Neural cell (in vitro differentiated cells): ENCODE data around the gene TRIM44. TPM values are rescaled to one million over a fixed set of nuclear protein-coding genes. Genes with fewer than 3 reads are reported as not detected.

Source experiments
- H2AFZ ChIP-seq: fragments of 200-600, 300-800 bp; sonication (generic), shearing (Covaris generic); 2 replicates; pipeline ENCODE4 v1.6.0; 2014; ENCODE audit warnings: low read depth, mild to moderate bottlenecking, antibody characterized with exemption, low read length, moderate library complexity
- H3F3A ChIP-seq: fragments of 200-600 bp; shearing (Covaris generic); 2 replicates; pipeline ENCODE4 v1.6.1; 2016; ENCODE audit warnings: mild to moderate bottlenecking, moderate library complexity, mixed read lengths, antibody characterized with exemption, low read length; ENCODE audit not compliant: insufficient read depth, poor library complexity, severe bottlenecking
- H3K27ac ChIP-seq: fragments of 200-600, 300-800 bp; sonication (generic), shearing (Covaris generic); 2 replicates; pipeline ENCODE4 v1.5.1; 2014; ENCODE audit warnings: mild to moderate bottlenecking, low read length, moderate library complexity
- H3K27me3 ChIP-seq: fragments of 300-800, 200-600 bp; sonication (generic), shearing (Covaris generic); 2 replicates; pipeline ENCODE4 v1.6.0; 2014; ENCODE audit warnings: mild to moderate bottlenecking, low read depth, low read length, moderate library complexity; ENCODE audit not compliant: insufficient read depth
- H3K36me3 ChIP-seq: fragments of 300-800, 200-600 bp; sonication (generic), shearing (Covaris generic); 2 replicates; pipeline ENCODE4 v1.5.1; 2014; ENCODE audit warnings: mild to moderate bottlenecking, antibody characterized with exemption, low read length, moderate library complexity; ENCODE audit not compliant: insufficient read depth
- H3K4me2 ChIP-seq: fragments of 300-800, 200-600 bp; sonication (generic), shearing (Covaris generic); 2 replicates; pipeline ENCODE4 v1.6.0; 2014; ENCODE audit warnings: mild to moderate bottlenecking, low read length
- H3K4me3 ChIP-seq: fragments of 300-800, 200-600 bp; sonication (generic), shearing (Covaris generic); 2 replicates; pipeline ENCODE4 v1.5.1; 2014; ENCODE audit warnings: mild to moderate bottlenecking, low read length, moderate library complexity
- H3K79me2 ChIP-seq: fragments of 200-600 bp; shearing (Covaris generic); replicated peaks from 2 replicates; pipeline ENCODE4 v1.6.0; 2014; ENCODE audit warnings: mild to moderate bottlenecking, low read length, moderate library complexity; ENCODE audit not compliant: insufficient read depth
- H3K9ac ChIP-seq: fragments of 300-800, 200-600 bp; sonication (generic), shearing (Covaris generic); 2 replicates; pipeline ENCODE4 v1.6.1; 2016; ENCODE audit warnings: mild to moderate bottlenecking, low read length, mixed read lengths
- H3K9me2 ChIP-seq: fragments of 200-600 bp; shearing (Covaris generic); 2 replicates; pipeline ENCODE4 v1.6.1; 2016; ENCODE audit warnings: mild to moderate bottlenecking, low read length, mixed read lengths; ENCODE audit not compliant: insufficient read depth
- H3K9me3 ChIP-seq: fragments of 200-600, 300-800 bp; sonication (generic), shearing (Covaris generic); 2 replicates; pipeline ENCODE4 v1.6.1; 2016; ENCODE audit warnings: mild to moderate bottlenecking, mixed run types, low read length, moderate library complexity, mixed read lengths
- H4K20me1 ChIP-seq: fragments of 200-600 bp; shearing (Covaris generic); 2 replicates; pipeline ENCODE4 v1.6.1; 2016; ENCODE audit warnings: mild to moderate bottlenecking, mixed run types; ENCODE audit not compliant: insufficient read depth
- EP300 ChIP-seq: fragments of 450-650 bp; conservative IDR thresholded peaks from 2 replicates; pipeline ENCODE4 v1.6.1; 2014; ENCODE audit warnings: antibody characterized with exemption, mild to moderate bottlenecking, moderate library complexity; ENCODE audit not compliant: poor library complexity, severe bottlenecking
- EZH2 ChIP-seq: fragments of 200-600, 300-800 bp; shearing (Covaris generic), sonication (generic); IDR thresholded peaks from 2 replicates; pipeline ENCODE4 v1.6.1; 2014; ENCODE audit warnings: antibody characterized with exemption, low read length, borderline replicate concordance, mild to moderate bottlenecking; ENCODE audit not compliant: insufficient read depth, poor library complexity, severe bottlenecking
- MXI1 ChIP-seq: fragments of 450-650 bp; conservative IDR thresholded peaks from 2 replicates; pipeline ENCODE4 v1.6.1; 2014; ENCODE audit warnings: antibody characterized with exemption, mild to moderate bottlenecking; ENCODE audit not compliant: poor library complexity, severe bottlenecking
- POLR2AphosphoS5 ChIP-seq: IDR thresholded peaks from 2 replicates; pipeline ENCODE4 v1.6.1; 2012
- RAD21 ChIP-seq: fragments of 450-650 bp; conservative IDR thresholded peaks from 2 replicates; pipeline ENCODE4 v1.6.1; 2014; ENCODE audit warnings: antibody characterized with exemption, mild to moderate bottlenecking, moderate library complexity
- SMC3 ChIP-seq: fragments of 450-650 bp; conservative IDR thresholded peaks from 2 replicates; pipeline ENCODE4 v1.6.1; 2014; ENCODE audit warnings: antibody characterized with exemption, mild to moderate bottlenecking, moderate library complexity; ENCODE audit not compliant: poor library complexity
- TAF1 ChIP-seq: IDR thresholded peaks from 2 replicates; pipeline ENCODE4 v1.6.1; 2012; ENCODE audit warnings: low read depth
- polyA plus RNA-seq: library from polyadenylated mRNA; depleted of rRNA; stranded (reverse); fragments of >200 nt; gene quantifications from 2 replicates; pipeline ENCODE4 v1.2.3, GENCODE V29; 2014
- TF ChIP-seq, protein P1 (sequence below): IDR thresholded peaks from 2 replicates; pipeline ENCODE4 v1.6.1; 2012; ENCODE audit warnings: borderline replicate concordance
- TF ChIP-seq, protein P2 (sequence below): fragments of 450-650 bp; IDR thresholded peaks from 2 replicates; pipeline ENCODE4 v1.5.1; 2014; ENCODE audit warnings: antibody characterized with exemption, mild to moderate bottlenecking, moderate library complexity; ENCODE audit not compliant: poor library complexity, severe bottlenecking

Gene TRIM44
- polyA plus RNA-seq, 1 donor from 2014 or later, result 14.9 TPM

DNA sequence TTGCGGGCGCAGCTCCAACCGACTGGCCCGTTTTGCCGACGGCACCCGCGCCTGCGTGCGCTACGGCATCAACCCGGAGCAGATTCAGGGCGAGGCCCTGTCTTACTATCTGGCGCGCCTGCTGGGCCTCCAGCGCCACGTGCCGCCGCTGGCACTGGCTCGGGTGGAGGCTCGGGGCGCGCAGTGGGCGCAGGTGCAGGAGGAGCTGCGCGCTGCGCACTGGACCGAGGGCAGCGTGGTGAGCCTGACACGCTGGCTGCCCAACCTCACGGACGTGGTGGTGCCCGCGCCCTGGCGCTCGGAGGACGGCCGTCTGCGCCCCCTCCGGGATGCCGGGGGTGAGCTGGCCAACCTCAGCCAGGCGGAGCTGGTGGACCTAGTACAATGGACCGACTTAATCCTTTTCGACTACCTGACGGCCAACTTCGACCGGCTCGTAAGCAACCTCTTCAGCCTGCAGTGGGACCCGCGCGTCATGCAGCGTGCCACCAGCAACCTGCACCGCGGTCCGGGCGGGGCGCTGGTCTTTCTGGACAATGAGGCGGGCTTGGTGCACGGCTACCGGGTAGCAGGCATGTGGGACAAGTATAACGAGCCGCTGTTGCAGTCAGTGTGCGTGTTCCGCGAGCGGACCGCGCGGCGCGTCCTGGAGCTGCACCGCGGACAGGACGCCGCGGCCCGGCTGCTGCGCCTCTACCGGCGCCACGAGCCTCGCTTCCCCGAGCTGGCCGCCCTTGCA lies 43.3 kb upstream of the TRIM44 start:
- peak overlapping the region; percentile 45 for H3K4me2 ChIP-seq
- H3F3A ChIP-seq, result peaks cover 5% of the 10 kb centered on the region
- H3K9me2 ChIP-seq, result no peaks in the 10 kb centered on the region
- peak overlapping the region; percentile 95 for H3K4me3 ChIP-seq
- peak overlapping the region; percentile 99 for H3K27ac ChIP-seq
- no peaks in the 10 kb centered on the region for H4K20me1 ChIP-seq
- H3K79me2 ChIP-seq, result peaks cover 34% of the 10 kb centered on the region
- no peak overlapping the region for H2AFZ ChIP-seq
- no peaks in the 10 kb centered on the region for H3K27me3 ChIP-seq
- TF ChIP-seq, protein P1, sequence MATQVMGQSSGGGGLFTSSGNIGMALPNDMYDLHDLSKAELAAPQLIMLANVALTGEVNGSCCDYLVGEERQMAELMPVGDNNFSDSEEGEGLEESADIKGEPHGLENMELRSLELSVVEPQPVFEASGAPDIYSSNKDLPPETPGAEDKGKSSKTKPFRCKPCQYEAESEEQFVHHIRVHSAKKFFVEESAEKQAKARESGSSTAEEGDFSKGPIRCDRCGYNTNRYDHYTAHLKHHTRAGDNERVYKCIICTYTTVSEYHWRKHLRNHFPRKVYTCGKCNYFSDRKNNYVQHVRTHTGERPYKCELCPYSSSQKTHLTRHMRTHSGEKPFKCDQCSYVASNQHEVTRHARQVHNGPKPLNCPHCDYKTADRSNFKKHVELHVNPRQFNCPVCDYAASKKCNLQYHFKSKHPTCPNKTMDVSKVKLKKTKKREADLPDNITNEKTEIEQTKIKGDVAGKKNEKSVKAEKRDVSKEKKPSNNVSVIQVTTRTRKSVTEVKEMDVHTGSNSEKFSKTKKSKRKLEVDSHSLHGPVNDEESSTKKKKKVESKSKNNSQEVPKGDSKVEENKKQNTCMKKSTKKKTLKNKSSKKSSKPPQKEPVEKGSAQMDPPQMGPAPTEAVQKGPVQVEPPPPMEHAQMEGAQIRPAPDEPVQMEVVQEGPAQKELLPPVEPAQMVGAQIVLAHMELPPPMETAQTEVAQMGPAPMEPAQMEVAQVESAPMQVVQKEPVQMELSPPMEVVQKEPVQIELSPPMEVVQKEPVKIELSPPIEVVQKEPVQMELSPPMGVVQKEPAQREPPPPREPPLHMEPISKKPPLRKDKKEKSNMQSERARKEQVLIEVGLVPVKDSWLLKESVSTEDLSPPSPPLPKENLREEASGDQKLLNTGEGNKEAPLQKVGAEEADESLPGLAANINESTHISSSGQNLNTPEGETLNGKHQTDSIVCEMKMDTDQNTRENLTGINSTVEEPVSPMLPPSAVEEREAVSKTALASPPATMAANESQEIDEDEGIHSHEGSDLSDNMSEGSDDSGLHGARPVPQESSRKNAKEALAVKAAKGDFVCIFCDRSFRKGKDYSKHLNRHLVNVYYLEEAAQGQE, result peak; percentile 12
- no peak for TF ChIP-seq RAD21
- TF ChIP-seq TAF1, result peak; percentile 26
- TF ChIP-seq POLR2AphosphoS5, result peak; percentile 27
- peak; percentile 83 for TF ChIP-seq MXI1
- H3K36me3 ChIP-seq, result no peaks in the 10 kb centered on the region
- H3K9me3 ChIP-seq, result no peaks in the 10 kb centered on the region
- peak overlapping the region; percentile 99 for H3K9ac ChIP-seq

DNA sequence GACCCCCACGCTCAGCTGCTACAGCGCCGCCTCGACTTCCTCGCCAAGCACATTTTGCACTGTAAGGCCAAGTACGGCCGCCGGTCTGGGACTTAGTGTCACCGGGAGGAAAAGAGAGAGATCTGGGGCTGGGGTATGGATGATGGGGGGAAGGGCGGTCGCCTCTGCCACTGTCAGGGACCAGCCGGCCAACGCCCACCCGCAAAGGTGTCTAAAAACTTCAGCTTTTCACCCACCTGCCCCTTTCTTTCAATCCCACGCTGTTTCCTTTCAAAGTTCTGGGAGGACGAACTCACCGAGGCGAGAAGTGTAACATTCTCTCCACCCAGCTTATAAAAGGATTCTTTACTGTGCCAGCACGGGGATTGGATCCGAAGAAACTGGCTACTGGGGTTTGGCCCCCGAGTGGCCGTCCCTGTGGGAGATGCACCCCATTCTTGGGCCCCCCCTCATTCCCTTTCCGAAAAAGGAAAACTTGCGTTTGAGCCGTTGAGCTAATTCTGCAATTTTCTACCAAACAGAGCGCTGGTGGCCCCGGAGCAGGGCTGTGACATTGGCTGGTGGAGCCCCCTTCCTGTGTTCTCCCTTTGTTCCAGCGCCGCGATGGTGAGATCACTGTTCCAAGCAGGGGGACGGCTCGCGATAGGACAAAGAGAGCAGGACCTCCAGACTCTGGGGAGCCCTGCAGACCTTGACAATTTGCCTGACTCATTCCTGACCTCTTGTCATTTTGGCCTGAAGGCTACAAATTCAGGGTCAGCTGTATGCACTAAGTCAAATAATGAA lies 42.5 kb upstream of the TRIM44 start:
- H3K27me3 ChIP-seq, result no peaks in the 10 kb centered on the region
- peaks cover 34% of the 10 kb centered on the region for H3K79me2 ChIP-seq
- H3K9me3 ChIP-seq, result no peaks in the 10 kb centered on the region
- H3K27ac ChIP-seq, result peak overlapping the region; percentile 99
- no peak overlapping the region for H2AFZ ChIP-seq
- H3F3A ChIP-seq, result peaks cover 5% of the 10 kb centered on the region
- H3K9me2 ChIP-seq, result no peaks in the 10 kb centered on the region
- no peaks in the 10 kb centered on the region for H4K20me1 ChIP-seq
- H3K4me2 ChIP-seq, result peak overlapping the region; percentile 90
- H3K4me3 ChIP-seq, result peak overlapping the region; percentile 95
- no peaks in the 10 kb centered on the region for H3K36me3 ChIP-seq
- H3K9ac ChIP-seq, result peak overlapping the region; percentile 99
- peak; percentile 53 for TF ChIP-seq SMC3
- TF ChIP-seq MXI1, result no peak
- TF ChIP-seq EZH2, result no peak
- TF ChIP-seq, protein P1, result peak; percentile 68
- peak; percentile 78 for TF ChIP-seq TAF1
- TF ChIP-seq, protein P2, sequence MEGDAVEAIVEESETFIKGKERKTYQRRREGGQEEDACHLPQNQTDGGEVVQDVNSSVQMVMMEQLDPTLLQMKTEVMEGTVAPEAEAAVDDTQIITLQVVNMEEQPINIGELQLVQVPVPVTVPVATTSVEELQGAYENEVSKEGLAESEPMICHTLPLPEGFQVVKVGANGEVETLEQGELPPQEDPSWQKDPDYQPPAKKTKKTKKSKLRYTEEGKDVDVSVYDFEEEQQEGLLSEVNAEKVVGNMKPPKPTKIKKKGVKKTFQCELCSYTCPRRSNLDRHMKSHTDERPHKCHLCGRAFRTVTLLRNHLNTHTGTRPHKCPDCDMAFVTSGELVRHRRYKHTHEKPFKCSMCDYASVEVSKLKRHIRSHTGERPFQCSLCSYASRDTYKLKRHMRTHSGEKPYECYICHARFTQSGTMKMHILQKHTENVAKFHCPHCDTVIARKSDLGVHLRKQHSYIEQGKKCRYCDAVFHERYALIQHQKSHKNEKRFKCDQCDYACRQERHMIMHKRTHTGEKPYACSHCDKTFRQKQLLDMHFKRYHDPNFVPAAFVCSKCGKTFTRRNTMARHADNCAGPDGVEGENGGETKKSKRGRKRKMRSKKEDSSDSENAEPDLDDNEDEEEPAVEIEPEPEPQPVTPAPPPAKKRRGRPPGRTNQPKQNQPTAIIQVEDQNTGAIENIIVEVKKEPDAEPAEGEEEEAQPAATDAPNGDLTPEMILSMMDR, result peak; percentile 41
- peak; percentile 52 for TF ChIP-seq EP300
- TF ChIP-seq POLR2AphosphoS5, result peak; percentile 96
- TF ChIP-seq RAD21, result peak; percentile 51
